T-helper 1 cell treated with Interleukin-12 subunit alpha and Interleukin-12 subunit beta and Interleukin-4 antibody, amounts not matched to agents 30 ng/mL and 1 ng/mL, for 36 hours (primary cell): ENCODE data around the gene PCDHGA4. TPM values are rescaled to one million over a fixed set of nuclear protein-coding genes. Genes with fewer than 3 reads are reported as not detected.

Source experiments
- total RNA-seq: library from RNA; stranded (reverse); gene quantifications from 2 replicates; pipeline ENCODE4 v1.2.3, GENCODE V29; 2022

The PCDHGA4 gene
- total RNA-seq, 1 donor from 2014 or later: 0.74 TPM

Other genes starting within 250 kb of the PCDHGA4 start
- not detected in 2 replicates for gene PCDHB4, start 233.2 kb upstream of the PCDHGA4 start, total RNA-seq
- not detected in 2 replicates for gene PCDHB5, start 219.8 kb upstream of the PCDHGA4 start, total RNA-seq
- not detected in 2 replicates for gene PCDHB6, start 205.0 kb upstream of the PCDHGA4 start, total RNA-seq
- not detected in 2 replicates for gene PCDHB7, start 182.4 kb upstream of the PCDHGA4 start, total RNA-seq
- not detected in 2 replicates for gene PCDHB8, start 177.2 kb upstream of the PCDHGA4 start, total RNA-seq
- not detected in 2 replicates for gene PCDHB16, start 172.6 kb upstream of the PCDHGA4 start, total RNA-seq
- gene PCDHB9, start 167.9 kb upstream of the PCDHGA4 start, total RNA-seq: not detected in 2 replicates
- not detected in 2 replicates for gene PCDHB10, start 162.7 kb upstream of the PCDHGA4 start, total RNA-seq
- not detected in 2 replicates for gene PCDHB11, start 155.4 kb upstream of the PCDHGA4 start, total RNA-seq
- not detected in 2 replicates for gene PCDHB12, start 146.3 kb upstream of the PCDHGA4 start, total RNA-seq
- gene PCDHB13, start 141.1 kb upstream of the PCDHGA4 start, total RNA-seq: not detected in 2 replicates
- gene PCDHB14, start 131.7 kb upstream of the PCDHGA4 start, total RNA-seq: not detected in 2 replicates
- gene PCDHB15, start 109.6 kb upstream of the PCDHGA4 start, total RNA-seq: not detected in 2 replicates
- 0.44 and 0.56 TPM in 2 replicates for gene SLC25A2, start 51.0 kb upstream of the PCDHGA4 start, total RNA-seq
- 61.0 and 65.9 TPM in 2 replicates for gene TAF7, start 34.2 kb upstream of the PCDHGA4 start, total RNA-seq
- 0.15 and 0.17 TPM in 2 replicates for gene PCDHGA1, start 24.5 kb upstream of the PCDHGA4 start, total RNA-seq
- gene PCDHGA2, start 16.3 kb upstream of the PCDHGA4 start, total RNA-seq: 0.05 and 0.07 TPM in 2 replicates
- gene PCDHGA3, start 11.2 kb upstream of the PCDHGA4 start, total RNA-seq: 0.07 and 0.34 TPM in 2 replicates
- gene PCDHGB1, start 4.9 kb upstream of the PCDHGA4 start, total RNA-seq: 0.15 and 0.17 TPM in 2 replicates
- 1.0 and 1.3 TPM in 2 replicates for gene PCDHGB2, start 5.0 kb downstream of the PCDHGA4 start, total RNA-seq
- gene PCDHGA5, start 9.1 kb downstream of the PCDHGA4 start, total RNA-seq: 0.46 and 0.49 TPM in 2 replicates
- 0.88 and 1.3 TPM in 2 replicates for gene PCDHGB3, start 15.2 kb downstream of the PCDHGA4 start, total RNA-seq
- gene PCDHGA6, start 18.9 kb downstream of the PCDHGA4 start, total RNA-seq: 0.44 and 0.80 TPM in 2 replicates
- gene PCDHGA7, start 27.7 kb downstream of the PCDHGA4 start, total RNA-seq: 0.15 and 0.24 TPM in 2 replicates
- gene PCDHGB4, start 32.7 kb downstream of the PCDHGA4 start, total RNA-seq: 0.17 TPM in 2 replicates
- gene PCDHGA8, start 37.6 kb downstream of the PCDHGA4 start, total RNA-seq: 0.07 and 0.15 TPM in 2 replicates
- 0.46 and 0.66 TPM in 2 replicates for gene PCDHGB5, start 42.9 kb downstream of the PCDHGA4 start, total RNA-seq
- 0.17 and 0.27 TPM in 2 replicates for gene PCDHGA9, start 47.8 kb downstream of the PCDHGA4 start, total RNA-seq
- 0.22 and 0.37 TPM in 2 replicates for gene PCDHGB6, start 53.0 kb downstream of the PCDHGA4 start, total RNA-seq
- 0.20 and 0.27 TPM in 2 replicates for gene PCDHGA10, start 58.0 kb downstream of the PCDHGA4 start, total RNA-seq
- 0.07 and 0.29 TPM in 2 replicates for gene PCDHGB7, start 62.7 kb downstream of the PCDHGA4 start, total RNA-seq
- gene PCDHGA11, start 66.0 kb downstream of the PCDHGA4 start, total RNA-seq: 0.24 and 0.32 TPM in 2 replicates
- gene PCDHGA12, start 75.5 kb downstream of the PCDHGA4 start, total RNA-seq: 0.12 and 0.20 TPM in 2 replicates
- 0.07 TPM in 1 of 2 replicates, not detected in the other for gene PCDHGC3, start 120.9 kb downstream of the PCDHGA4 start, total RNA-seq
- 0.37 TPM in 1 of 2 replicates, not detected in the other for gene PCDHGC4, start 130.0 kb downstream of the PCDHGA4 start, total RNA-seq
- gene PCDHGC5, start 134.1 kb downstream of the PCDHGA4 start, total RNA-seq: not detected in 2 replicates